Measurements from ENCODE around the gene SESN1.

Gene SESN1

GRCh38 chr6:109073344-109074132, 21.1 kb downstream of the SESN1 start:
- no peak overlapping the region for H3K4me3 ChIP-seq (replicated peaks; ENCODE audit: low read depth, low read length)
- DNase-seq (ENCODE audit: low read depth) = peak; percentile 88
- TF ChIP-seq CTCF (IDR thresholded peaks at IDR 0.05; ENCODE audit: low read length, missing control alignments) = peak; percentile 68

GRCh38 chr6:109071125-109071917, 23.3 kb downstream of the SESN1 start:
- no peak for TF ChIP-seq CTCF (IDR thresholded peaks at IDR 0.05; ENCODE audit: low read length, missing control alignments)
- no peak for DNase-seq (ENCODE audit: low read depth)
- no peak overlapping the region for H3K4me3 ChIP-seq (replicated peaks; ENCODE audit: low read depth, low read length)

GRCh38 chr6:109069746-109070145, 24.9 kb downstream of the SESN1 start:
- peak; percentile 63 for DNase-seq (ENCODE audit: low read depth)
- H3K4me3 ChIP-seq (replicated peaks; ENCODE audit: low read depth, low read length) = no peak overlapping the region
- TF ChIP-seq CTCF (IDR thresholded peaks at IDR 0.05; ENCODE audit: low read length, missing control alignments) = no peak

GRCh38 chr6:109062767-109063352, 31.8 kb downstream of the SESN1 start:
- TF ChIP-seq CTCF (IDR thresholded peaks at IDR 0.05; ENCODE audit: low read length, missing control alignments) = no peak
- no peak overlapping the region for H3K4me3 ChIP-seq (replicated peaks; ENCODE audit: low read depth, low read length)
- no peak for DNase-seq (ENCODE audit: low read depth)

GRCh38 chr6:109062216-109062615, 32.4 kb downstream of the SESN1 start:
- no peak for DNase-seq (ENCODE audit: low read depth)
- TF ChIP-seq CTCF (IDR thresholded peaks at IDR 0.05; ENCODE audit: low read length, missing control alignments) = no peak

GRCh38 chr6:109060571-109060970, 34.1 kb downstream of the SESN1 start:
- no peak for TF ChIP-seq CTCF (IDR thresholded peaks at IDR 0.05; ENCODE audit: low read length, missing control alignments)
- DNase-seq (ENCODE audit: low read depth) = peak; percentile 47
- no peak overlapping the region for H3K4me3 ChIP-seq (replicated peaks; ENCODE audit: low read depth, low read length)

More at GRCh38 chr6:109062216-109062615, 32.4 kb downstream of the SESN1 start:
- H3K4me3 ChIP-seq (replicated peaks; ENCODE audit: low read depth, low read length) = no peak overlapping the region
